OCI-LY1 (cell line): ENCODE data around the gene SV2C.

Experiments used
- CTCF ChIP-seq: fragments of 200-600 bp; sonication (generic), shearing (Covaris generic); IDR thresholded peaks from 2 replicates; pipeline ENCODE4 v1.5.1; 2017; ENCODE audit warnings: mild to moderate bottlenecking, antibody characterized with exemption, low read length, moderate library complexity, mixed read lengths
- EZH2 ChIP-seq: fragments of 200-600 bp; sonication (generic), shearing (Covaris generic); IDR thresholded peaks from 2 replicates; pipeline ENCODE4 v1.8.0; 2017; ENCODE audit warnings: borderline replicate concordance, mixed run types, mild to moderate bottlenecking, antibody characterized with exemption, low read length, moderate library complexity, mixed read lengths

- TF ChIP-seq CTCF: no peak
- no peak for TF ChIP-seq EZH2
Observed at GRCh38 chr5:76143884-76144283, 60.7 kb downstream of the SV2C start.
